CD14-positive monocyte (primary cell): ENCODE results near the gene ZNF467. TPM values are rescaled to one million over a fixed set of nuclear protein-coding genes. Genes with fewer than 3 reads are reported as not detected.

ENCODE experiments used
- DNase-seq, 3 donors: peaks; one replicate each; pipeline ENCODE4 v3.0.0-alpha.2; 2011 to 2022
- H2AFZ ChIP-seq: 2 replicates; pipeline ENCODE4 v1.6.0; 2012; ENCODE audit warnings: mild to moderate bottlenecking, low read depth, low read length, inconsistent platforms; ENCODE audit not compliant: insufficient read depth, poor library complexity, severe bottlenecking
- H3K27ac ChIP-seq, 2 donors: 1 replicate in 1 of 2; 2 replicates in 1 of 2; pipeline ENCODE4 v1.5.1; 2012 to 2013; ENCODE audit warnings: low read length in 2 of 2, control low read depth in 1 of 2, inconsistent platforms in 1 of 2, low read depth in 1 of 2, mild to moderate bottlenecking in 1 of 2
- H3K27me3 ChIP-seq, 2 donors: one replicate each; pipeline versions ENCODE4 v1.6.0 to v1.6.1; 2011 to 2013; ENCODE audit warnings: low read length in 2 of 2; ENCODE audit not compliant: control insufficient read depth in 2 of 2, insufficient read depth in 2 of 2
- H3K36me3 ChIP-seq, 2 donors: replicated peaks in 1 of 2; 1 replicate in 1 of 2; 2 replicates in 1 of 2; pipeline versions ENCODE4 v1.5.1 to v1.6.1; 2012 to 2013; ENCODE audit warnings: low read length in 2 of 2, control low read depth in 1 of 2, inconsistent platforms in 1 of 2, mild to moderate bottlenecking in 1 of 2; ENCODE audit not compliant: insufficient read depth in 2 of 2, control insufficient read depth in 1 of 2
- H3K4me1 ChIP-seq, 2 donors: 1 replicate in 1 of 2; 2 replicates in 1 of 2; pipeline versions ENCODE4 v1.5.1 to v1.6.1; 2012 to 2013; ENCODE audit warnings: low read length in 2 of 2, control low read depth in 1 of 2, inconsistent platforms in 1 of 2, mild to moderate bottlenecking in 1 of 2, moderate library complexity in 1 of 2; ENCODE audit not compliant: insufficient read depth in 2 of 2, control insufficient read depth in 1 of 2
- H3K4me2 ChIP-seq: replicated peaks from 2 replicates; pipeline ENCODE3; 2012; ENCODE audit warnings: low read length, moderate library complexity, mild to moderate bottlenecking; ENCODE audit not compliant: poor library complexity, severe bottlenecking; ENCODE audit errors: extremely low read depth
- H3K4me3 ChIP-seq, 3 experiments: fragments of 200-600 bp in 1 of 3; sonication (generic) in 1 of 3; replicated peaks in 1 of 3; 1 replicate in 2 of 3; 2 replicates in 1 of 3; pipeline ENCODE4 v1.5.1; 2011 to 2013; ENCODE audit warnings: low read length in 3 of 3, mild to moderate bottlenecking in 3 of 3, control low read depth in 2 of 3, low read depth in 2 of 3, inconsistent platforms in 1 of 3, moderate library complexity in 1 of 3
- H3K79me2 ChIP-seq: 2 replicates; pipeline ENCODE4 v1.6.0; 2012; ENCODE audit warnings: mild to moderate bottlenecking, control low read depth, inconsistent platforms, low read length, moderate library complexity; ENCODE audit not compliant: insufficient read depth
- H3K9ac ChIP-seq: 2 replicates; pipeline ENCODE4 v1.6.0; 2017; ENCODE audit warnings: low read length, mild to moderate bottlenecking; ENCODE audit not compliant: insufficient read depth, poor library complexity, severe bottlenecking
- H3K9me3 ChIP-seq, 2 donors: replicated peaks in 1 of 2; 1 replicate in 1 of 2; 2 replicates in 1 of 2; pipeline versions ENCODE4 v1.5.1 to v1.6.1; 2012 to 2013; ENCODE audit warnings: low read length in 2 of 2, control low read depth in 1 of 2; ENCODE audit not compliant: control insufficient read depth in 1 of 2, insufficient read depth in 1 of 2
- H4K20me1 ChIP-seq: 2 replicates; pipeline ENCODE4 v1.6.0; 2012; ENCODE audit warnings: mild to moderate bottlenecking, low read length, control low read depth, moderate library complexity; ENCODE audit not compliant: insufficient read depth
- H3K27ac Mint-ChIP-seq, 7 donors: one replicate each; pipeline ENCODE4 v1.8.0; 2020; ENCODE audit warnings: mild to moderate bottlenecking in 7 of 7, mixed read lengths in 7 of 7, moderate library complexity in 6 of 7, inconsistent platforms in 2 of 7
- H3K27me3 Mint-ChIP-seq, 3 donors: one replicate each; pipeline ENCODE4 v1.8.0; 2021 to 2022; ENCODE audit warnings: low read depth in 3 of 3, mild to moderate bottlenecking in 3 of 3, mixed read lengths in 3 of 3, moderate library complexity in 3 of 3, inconsistent platforms in 1 of 3
- H3K36me3 Mint-ChIP-seq, 2 donors: one replicate each; pipeline ENCODE4 v1.8.0; 2020; ENCODE audit warnings: mixed read lengths in 2 of 2, inconsistent platforms in 1 of 2, mild to moderate bottlenecking in 1 of 2
- H3K4me1 Mint-ChIP-seq: one replicate; pipeline ENCODE4 v1.8.0; 2020; ENCODE audit warnings: mild to moderate bottlenecking, mixed read lengths
- H3K4me3 Mint-ChIP-seq, 2 donors: one replicate each; pipeline ENCODE4 v1.8.0; 2020; ENCODE audit warnings: mild to moderate bottlenecking in 2 of 2, mixed read lengths in 2 of 2, moderate library complexity in 1 of 2
- H3K9me3 Mint-ChIP-seq, 7 donors: one replicate each; pipeline ENCODE4 v1.8.0; 2020 to 2022; ENCODE audit warnings: mixed read lengths in 7 of 7, mild to moderate bottlenecking in 6 of 7, moderate library complexity in 6 of 7, inconsistent platforms in 2 of 7
- WGBS: methylation state at CpG from one replicate; pipeline ENCODE4 v1.1.5; 2013; ENCODE audit warnings: missing lambda C conversion rate; ENCODE audit not compliant: insufficient coverage; 5-methylcytosine and 5-hydroxymethylcytosine counted together
- intact Hi-C, 2 donors: fragments of 100-400 bp; cut with micrococcal nuclease; formaldehyde crosslinking; loops; one replicate each; pipeline versions ENCODE4 v1.15.0 to v1.15.1; 2023
- polyA plus RNA-seq, 3 donors: library from polyadenylated mRNA; depleted of rRNA in 1 of 3; unstranded in 2 of 3; stranded (reverse) in 1 of 3; fragments of 300-500 nt in 2 of 3; fragments of >200 nt in 1 of 3; fragmentation: Illumina TruSeq in 2 of 3; gene quantifications; 1 replicate in 2 of 3; 2 replicates in 1 of 3; pipeline ENCODE4 v1.2.3, GENCODE V29; 2012 to 2021
- TF ChIP-seq, protein P1 (sequence below): fragments of 200-600 bp; IDR thresholded peaks from one replicate; pipeline ENCODE4 v1.8.0; 2022; ENCODE audit warnings: antibody characterized with exemption, mild to moderate bottlenecking

Gene ZNF467
- polyA plus RNA-seq, 3 donors = 43.4 to 100 (median 52.8) TPM

DNA sequence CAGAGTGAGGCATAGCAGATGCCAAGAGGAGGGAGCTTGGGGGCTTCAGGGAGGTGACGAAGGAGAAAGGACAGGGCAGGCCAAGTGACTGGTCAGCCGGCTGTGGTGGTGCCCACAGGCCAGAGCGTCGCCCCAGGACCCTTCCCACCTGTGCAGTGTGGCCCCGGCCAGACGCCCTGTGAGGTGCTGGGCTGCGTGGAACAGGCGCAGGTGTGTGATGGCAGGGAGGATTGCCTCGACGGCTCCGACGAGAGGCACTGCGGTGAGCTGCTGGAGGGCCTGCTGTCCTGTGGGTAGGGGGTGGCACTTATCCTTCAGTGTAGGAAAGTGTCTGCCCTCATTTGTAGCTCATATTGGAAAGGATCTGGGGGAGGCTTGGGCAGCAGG, 26.8 kb upstream of the ZNF467 start:
- DNase-seq = no peak
- Histone ChIP-seq H3K27me3 (no peaks in the 10 kb centered on the region), H3K4me3 (no peak overlapping the region), H2AFZ (no peak overlapping the region), H3K79me2 (no peaks in the 10 kb centered on the region), H3K27ac (no peak overlapping the region), H4K20me1 (no peaks in the 10 kb centered on the region), H3K4me2 (no peak overlapping the region), H3K4me1 (no peaks in the 10 kb centered on the region), H3K9me3 (no peaks in the 10 kb centered on the region), H3K9ac (no peak overlapping the region), H3K36me3 (no peaks in the 10 kb centered on the region)
- H3K36me3 Mint-ChIP-seq = no peaks in the 10 kb centered on the region
- peaks cover 0 to 3% (median 3%) of the 10 kb centered on the region in 3 donors for H3K27me3 Mint-ChIP-seq
- H3K4me1 Mint-ChIP-seq = no peaks in the 10 kb centered on the region
- no peaks in the 10 kb centered on the region for H3K9me3 Mint-ChIP-seq
- TF ChIP-seq, protein P1, sequence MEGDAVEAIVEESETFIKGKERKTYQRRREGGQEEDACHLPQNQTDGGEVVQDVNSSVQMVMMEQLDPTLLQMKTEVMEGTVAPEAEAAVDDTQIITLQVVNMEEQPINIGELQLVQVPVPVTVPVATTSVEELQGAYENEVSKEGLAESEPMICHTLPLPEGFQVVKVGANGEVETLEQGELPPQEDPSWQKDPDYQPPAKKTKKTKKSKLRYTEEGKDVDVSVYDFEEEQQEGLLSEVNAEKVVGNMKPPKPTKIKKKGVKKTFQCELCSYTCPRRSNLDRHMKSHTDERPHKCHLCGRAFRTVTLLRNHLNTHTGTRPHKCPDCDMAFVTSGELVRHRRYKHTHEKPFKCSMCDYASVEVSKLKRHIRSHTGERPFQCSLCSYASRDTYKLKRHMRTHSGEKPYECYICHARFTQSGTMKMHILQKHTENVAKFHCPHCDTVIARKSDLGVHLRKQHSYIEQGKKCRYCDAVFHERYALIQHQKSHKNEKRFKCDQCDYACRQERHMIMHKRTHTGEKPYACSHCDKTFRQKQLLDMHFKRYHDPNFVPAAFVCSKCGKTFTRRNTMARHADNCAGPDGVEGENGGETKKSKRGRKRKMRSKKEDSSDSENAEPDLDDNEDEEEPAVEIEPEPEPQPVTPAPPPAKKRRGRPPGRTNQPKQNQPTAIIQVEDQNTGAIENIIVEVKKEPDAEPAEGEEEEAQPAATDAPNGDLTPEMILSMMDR = peak; percentile 28
- H3K27ac Mint-ChIP-seq = no peak overlapping the region
- no peak overlapping the region for H3K4me3 Mint-ChIP-seq
- WGBS = 95% methylated on average over 13 of the region's 13 CpGs
- intact Hi-C loops = no loop called here

DNA sequence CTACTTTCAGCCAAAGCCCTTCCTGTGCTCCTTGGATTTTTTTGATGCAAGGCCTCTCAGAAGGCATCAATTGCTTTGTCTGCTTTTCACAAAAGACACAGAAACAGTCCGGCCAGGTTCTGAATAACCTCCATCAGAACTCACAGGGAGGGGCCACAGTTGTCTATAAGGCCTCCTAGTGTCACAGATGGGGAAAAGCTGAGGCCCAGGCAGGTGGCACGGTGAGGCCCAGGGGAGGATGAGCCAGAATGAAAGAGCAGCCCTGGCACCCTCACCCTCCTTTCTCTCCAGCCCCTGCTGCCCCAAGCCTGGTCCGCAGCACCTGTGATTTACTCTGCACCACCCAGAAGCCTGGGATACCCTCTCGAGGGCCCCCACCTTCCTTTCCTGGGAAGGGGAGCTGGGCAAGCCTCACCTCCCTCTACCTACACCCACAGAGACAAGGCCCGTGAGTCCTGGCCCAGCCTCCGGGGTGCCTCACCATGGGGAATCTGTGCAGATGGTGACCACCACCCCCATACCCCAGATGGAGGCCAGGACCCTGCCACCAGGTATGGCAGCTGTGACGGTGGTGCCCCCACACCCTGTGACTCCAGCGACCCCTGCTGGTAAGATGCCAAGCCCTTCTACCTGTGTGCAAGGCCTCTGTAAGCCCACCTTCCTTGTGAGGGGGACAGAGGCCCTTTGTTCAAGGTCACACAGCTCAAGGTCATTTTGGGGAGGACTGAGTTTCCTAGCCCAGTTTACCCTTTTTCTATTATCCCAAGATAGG, 26.2 kb upstream of the ZNF467 start:
- intact Hi-C loops = no loop called here
- DNase-seq = peak; percentile 17 to 38 (median 21)
- Histone ChIP-seq H3K4me2 (no peak overlapping the region), H3K4me1 (no peaks in the 10 kb centered on the region), H3K27ac (no peak overlapping the region), H4K20me1 (no peaks in the 10 kb centered on the region), H3K9me3 (no peaks in the 10 kb centered on the region), H2AFZ (no peak overlapping the region), H3K27me3 (no peaks in the 10 kb centered on the region), H3K79me2 (no peaks in the 10 kb centered on the region), H3K4me3 (no peak overlapping the region), H3K9ac (no peak overlapping the region), H3K36me3 (no peaks in the 10 kb centered on the region)
- Mint-ChIP-seq H3K36me3 (no peaks in the 10 kb centered on the region), H3K4me3 (no peak overlapping the region), H3K9me3 (no peaks in the 10 kb centered on the region), H3K27ac (no peak overlapping the region), H3K27me3 (peaks cover 2 to 4% (median 3%) of the 10 kb centered on the region in 3 donors), H3K4me1 (no peaks in the 10 kb centered on the region)
- TF ChIP-seq, protein P1 = peak; percentile 72
- WGBS = 100% methylated on average over 2 of the region's 8 CpGs
